SK-N-MC (cell line): ENCODE results near the gene ORMDL2.
A peak's percentile ranks its signal among the peaks of the same experiment; 100 is the strongest.

Experiments
- DNase-seq: peaks from one replicate; pipeline ENCODE4 v3.0.0-alpha.2; 2011; ENCODE audit warnings: low read depth, low spot score
- H3K27ac ChIP-seq: fragments of 200-600 bp; sonication (generic); 2 replicates; pipeline ENCODE4 v1.5.1; 2016; ENCODE audit warnings: mixed run types
- H3K36me3 ChIP-seq: fragments of 200-600 bp; sonication (generic); 2 replicates; pipeline ENCODE4 v1.6.1; 2017; ENCODE audit warnings: antibody characterized with exemption, low read length, mixed read lengths; ENCODE audit not compliant: insufficient read depth
- H3K4me3 ChIP-seq: fragments of 200-600 bp; sonication (generic); 2 replicates; pipeline ENCODE4 v1.5.1; 2016
- H3K9ac ChIP-seq: fragments of 200-600 bp; sonication (generic); 2 replicates; pipeline ENCODE4 v1.8.0; 2017; ENCODE audit warnings: mixed run types, mixed read lengths; ENCODE audit not compliant: insufficient read length
- H3K9me3 ChIP-seq: fragments of 200-600 bp; sonication (generic); 2 replicates; pipeline ENCODE4 v1.6.1; 2017; ENCODE audit warnings: low read depth, mild to moderate bottlenecking, antibody characterized with exemption, low read length, moderate library complexity, mixed read lengths
- EZH2 ChIP-seq: fragments of 200-600 bp; sonication (generic); IDR thresholded peaks from one replicate; pipeline ENCODE4 v1.6.1; 2017; ENCODE audit warnings: antibody characterized with exemption
- FOXP2 ChIP-seq: optimal IDR thresholded peaks from 2 replicates; pipeline ENCODE3; 2011; ENCODE audit warnings: mild to moderate bottlenecking, moderate library complexity; ENCODE audit not compliant: insufficient read depth; ENCODE audit errors: extremely low read length, control extremely low read depth
- POLR2AphosphoS5 ChIP-seq: IDR thresholded peaks from 2 replicates; pipeline ENCODE4 v1.6.1; 2012; ENCODE audit warnings: mild to moderate bottlenecking, low read depth, low read length, borderline replicate concordance

ORMDL2 gene

DNA sequence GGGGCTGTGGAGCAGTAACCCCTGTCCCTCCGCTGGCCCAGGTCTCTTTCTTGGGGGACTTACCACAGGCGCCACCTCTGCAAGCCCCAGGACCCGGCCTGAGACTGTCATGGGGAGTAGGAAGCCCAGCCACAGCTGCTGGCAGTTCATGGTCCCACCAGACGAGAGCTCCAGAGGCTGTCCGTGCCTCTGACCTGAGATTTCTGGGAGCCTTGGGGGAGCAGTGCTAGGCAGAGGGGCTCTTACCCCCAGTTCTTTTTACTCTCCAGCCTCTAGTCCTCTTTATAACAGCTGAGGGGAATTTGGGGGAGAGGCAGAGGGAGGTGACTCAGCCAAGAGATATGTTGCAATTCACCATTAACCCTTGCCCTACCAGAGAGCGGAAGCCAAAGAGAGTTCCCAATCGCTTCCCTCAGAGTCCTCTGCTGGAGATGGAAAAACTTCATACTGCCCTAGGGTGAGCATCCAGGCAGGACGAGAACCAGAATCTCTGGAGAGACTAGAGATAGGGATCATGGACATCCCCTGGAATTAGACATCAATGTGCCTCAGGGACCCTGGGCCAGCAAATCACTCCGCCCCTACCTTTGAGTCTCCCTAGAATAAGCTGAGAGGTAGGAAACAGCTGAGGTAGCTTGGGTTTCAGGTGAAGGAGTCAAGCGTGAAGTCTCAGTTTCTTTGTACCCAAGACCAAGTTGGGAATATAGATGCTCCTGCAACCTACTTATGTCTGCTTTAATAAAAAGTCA, 25.0 kb downstream of the ORMDL2 start, which contains the start of gene MMP19:
Gene MMP19 (minus strand): TSS at position 256 of the 749 bp plus-strand sequence. CDS start 106 bp downstream, at position 150.
- no peak for DNase-seq
- TF ChIP-seq FOXP2 (no peak), EZH2 (no peak), POLR2AphosphoS5 (no peak)
- no peaks in the 10 kb centered on the region for H3K36me3 ChIP-seq
- no peak within 1 kb of the TSS for H3K4me3 ChIP-seq
- H3K27ac ChIP-seq = no peak within 1 kb of the TSS
- H3K9ac ChIP-seq = no peak within 1 kb of the TSS
- H3K9me3 ChIP-seq = no peaks in the 10 kb centered on the region

DNA sequence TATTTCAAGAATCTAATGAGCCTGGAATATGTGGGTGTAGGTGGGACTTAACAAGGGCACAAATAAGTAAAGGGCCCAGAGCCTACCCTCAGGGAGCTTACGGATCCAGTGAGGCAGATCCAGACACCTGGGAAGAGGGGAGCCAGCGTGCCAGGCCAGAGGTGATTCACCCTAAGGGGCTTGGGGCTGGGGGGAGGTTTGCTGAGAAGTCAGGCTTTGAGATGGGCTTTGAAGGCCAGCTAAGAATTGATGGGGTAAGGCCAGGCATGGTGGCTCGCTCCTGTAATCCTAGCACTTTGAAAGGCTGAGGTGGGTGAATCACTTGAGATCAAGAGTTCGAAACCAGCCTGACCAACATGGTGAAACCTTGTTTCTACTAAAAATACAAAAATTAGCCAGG, 25.6 kb downstream of the ORMDL2 start:
- Histone ChIP-seq H3K9ac (no peak overlapping the region), H3K27ac (no peak overlapping the region), H3K9me3 (no peaks in the 10 kb centered on the region), H3K4me3 (no peak overlapping the region), H3K36me3 (no peaks in the 10 kb centered on the region)
- TF ChIP-seq FOXP2 = no peak
- TF ChIP-seq POLR2AphosphoS5 = no peak
- no peak for TF ChIP-seq EZH2
- no peak for DNase-seq

DNA sequence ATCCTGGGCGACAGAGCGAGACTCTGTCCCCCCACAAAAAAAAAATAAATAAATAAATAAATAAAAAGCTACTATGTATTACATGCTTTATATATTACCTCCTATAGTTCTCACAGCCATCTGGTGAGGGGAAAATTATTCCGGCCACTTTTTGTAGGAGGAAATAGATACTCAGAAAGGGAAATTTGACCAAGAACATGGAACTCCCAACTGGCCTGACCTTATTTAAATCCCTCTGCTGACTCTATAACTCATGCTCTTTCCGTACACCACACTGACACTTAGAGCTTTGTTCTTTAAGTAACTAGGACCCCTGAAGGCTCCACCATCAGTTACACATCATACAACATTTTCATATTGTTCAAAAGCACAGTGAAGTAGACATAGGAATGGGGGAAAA, 27.1 kb downstream of the ORMDL2 start:
- Histone ChIP-seq H3K9ac (no peak overlapping the region), H3K9me3 (no peaks in the 10 kb centered on the region), H3K4me3 (no peak overlapping the region), H3K27ac (no peak overlapping the region), H3K36me3 (no peaks in the 10 kb centered on the region)
- no peak for DNase-seq
- no peak for TF ChIP-seq FOXP2
- no peak for TF ChIP-seq POLR2AphosphoS5
- no peak for TF ChIP-seq EZH2

DNA sequence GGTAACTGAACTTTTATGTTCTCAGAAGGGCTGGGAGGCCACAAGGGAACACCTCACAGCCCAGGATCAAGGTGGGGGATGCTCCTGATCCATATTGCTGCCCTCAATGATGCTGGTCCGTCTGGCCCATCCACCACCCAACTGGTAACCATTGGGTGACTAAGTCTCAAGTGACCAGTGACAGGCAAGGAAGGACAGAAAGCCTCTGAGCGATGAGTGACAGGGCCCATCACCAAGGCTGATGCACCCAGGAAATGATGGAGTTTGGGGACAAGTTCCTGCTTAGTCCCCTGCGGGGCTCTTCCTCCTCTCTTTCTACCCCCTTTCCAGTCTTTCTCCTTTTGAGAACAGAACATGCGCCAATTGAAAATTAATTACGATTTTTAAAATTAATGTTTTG, 27.5 kb downstream of the ORMDL2 start:
- Histone ChIP-seq H3K9ac (no peak overlapping the region), H3K4me3 (no peak overlapping the region), H3K9me3 (no peaks in the 10 kb centered on the region), H3K36me3 (no peaks in the 10 kb centered on the region), H3K27ac (no peak overlapping the region)
- no peak for TF ChIP-seq EZH2
- TF ChIP-seq POLR2AphosphoS5 = no peak
- no peak for TF ChIP-seq FOXP2
- DNase-seq = no peak

DNA sequence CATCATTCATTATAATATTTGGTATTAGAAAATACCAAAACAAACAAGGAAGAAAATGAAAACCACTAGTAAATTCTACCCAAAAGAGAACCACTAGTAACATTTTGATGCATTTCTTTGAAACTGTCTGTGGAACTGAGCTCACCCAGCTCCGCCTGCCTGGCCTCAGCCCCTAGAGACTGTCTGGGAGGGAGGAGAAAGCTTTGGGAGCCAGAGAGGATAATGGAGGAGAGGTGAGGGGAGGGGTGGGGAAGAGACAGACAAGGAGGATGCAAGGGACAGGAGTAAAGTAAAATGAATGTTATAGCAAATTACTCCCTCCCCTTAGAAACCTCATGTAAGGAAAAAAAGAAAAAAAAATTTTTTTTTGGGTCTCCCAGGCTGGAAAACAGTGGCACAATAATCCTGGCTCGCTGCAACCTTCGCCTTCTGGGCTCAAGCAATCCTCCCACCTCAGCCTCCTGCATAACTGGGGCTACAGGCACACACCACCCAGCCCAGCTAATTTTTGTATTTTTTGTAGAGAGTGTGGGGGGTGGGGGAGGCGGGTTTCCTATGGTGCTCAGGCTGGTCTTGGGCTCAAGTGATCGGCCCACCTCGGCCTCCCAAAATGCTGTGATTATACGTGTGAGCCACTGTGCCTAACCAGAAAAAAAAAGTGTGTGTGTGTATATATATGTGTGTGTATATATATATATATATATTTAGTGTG, 28.1 kb downstream of the ORMDL2 start:
- DNase-seq = no peak
- Histone ChIP-seq H3K9ac (no peak overlapping the region), H3K4me3 (no peak overlapping the region), H3K9me3 (no peaks in the 10 kb centered on the region), H3K36me3 (no peaks in the 10 kb centered on the region), H3K27ac (no peak overlapping the region)
- no peak for TF ChIP-seq POLR2AphosphoS5
- no peak for TF ChIP-seq FOXP2

DNA sequence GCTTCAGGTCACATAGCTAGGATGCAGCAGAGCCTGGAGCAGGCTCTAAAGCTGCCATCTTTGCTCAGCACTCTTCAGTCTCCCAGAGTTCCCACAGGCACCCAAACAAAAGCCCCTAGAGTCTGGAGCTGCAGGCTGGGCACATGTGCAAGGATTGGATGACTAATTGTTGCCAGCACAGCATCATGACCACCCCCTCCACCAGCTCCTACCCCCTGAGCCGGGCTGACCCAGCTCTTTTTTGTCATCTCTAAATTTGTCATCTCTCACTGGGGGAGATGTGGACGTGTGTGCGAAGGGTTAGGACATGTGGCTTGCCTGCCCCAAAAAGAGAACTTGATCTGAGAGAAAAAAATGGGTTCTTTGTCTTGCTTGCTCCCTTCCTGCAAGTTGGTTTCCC, 29.2 kb downstream of the ORMDL2 start:
- no peaks in the 10 kb centered on the region for H3K36me3 ChIP-seq
- TF ChIP-seq POLR2AphosphoS5 = no peak
- TF ChIP-seq FOXP2 = no peak
- no peak for TF ChIP-seq EZH2
- H3K27ac ChIP-seq = no peak overlapping the region
- H3K9me3 ChIP-seq = no peaks in the 10 kb centered on the region
- H3K4me3 ChIP-seq = no peak overlapping the region
- DNase-seq = no peak
- H3K9ac ChIP-seq = no peak overlapping the region

DNA sequence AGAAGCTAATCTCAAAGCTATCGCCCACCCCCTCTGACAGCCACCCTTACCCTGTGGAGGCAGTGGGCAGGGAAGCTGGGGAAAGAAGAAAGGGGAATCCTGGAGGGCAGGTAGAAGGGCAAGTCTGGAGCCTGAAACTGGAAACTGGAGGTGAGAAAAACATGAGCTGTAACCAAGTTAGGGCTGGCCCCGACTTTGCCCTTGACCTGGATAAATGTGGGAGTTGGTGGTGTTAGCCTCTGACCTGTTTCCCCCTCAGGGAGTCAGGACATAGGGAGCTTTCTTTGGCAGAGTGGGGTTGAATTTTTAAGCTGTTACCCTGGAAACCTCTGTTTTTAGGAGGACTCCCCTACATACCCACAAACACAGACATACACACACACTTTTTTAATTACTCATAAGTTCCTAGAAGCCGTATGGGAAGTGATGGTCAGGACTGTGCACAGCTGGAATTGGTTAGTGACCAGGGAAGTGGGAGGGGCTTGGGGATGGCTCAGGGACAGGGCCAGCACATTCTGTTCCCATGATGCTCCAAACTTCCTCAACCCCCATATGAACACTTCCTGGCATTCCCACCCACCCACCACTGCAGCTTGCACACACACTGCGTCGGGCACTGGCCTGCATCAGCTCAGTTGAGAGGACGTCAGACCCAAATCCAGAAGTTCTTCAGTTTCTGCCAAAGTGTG, 29.9 kb downstream of the ORMDL2 start:
- no peaks in the 10 kb centered on the region for H3K9me3 ChIP-seq
- H3K4me3 ChIP-seq = peak overlapping the region; percentile 19; the same call in 1 of the 2 replicates
- H3K27ac ChIP-seq = peak overlapping the region; percentile 8
- no peaks in the 10 kb centered on the region for H3K36me3 ChIP-seq
- no peak for TF ChIP-seq FOXP2
- TF ChIP-seq POLR2AphosphoS5 = no peak
- H3K9ac ChIP-seq = no peak overlapping the region
- DNase-seq = no peak
